CD4-positive, alpha-beta T cell treated with Interferon alpha-2 for 1 hour (primary cell): ENCODE data around the gene UACA.
"Not testable (repeated sequence)": the region's sequence is repeated elsewhere in the genome, so short reads cannot be mapped to it uniquely, and the experiment has no call there.

ENCODE experiments used
- DNase-seq, 2 donors: peaks; one replicate each; pipeline ENCODE4 v3.0.0-alpha.2; 2020 to 2022

Gene UACA

DNA sequence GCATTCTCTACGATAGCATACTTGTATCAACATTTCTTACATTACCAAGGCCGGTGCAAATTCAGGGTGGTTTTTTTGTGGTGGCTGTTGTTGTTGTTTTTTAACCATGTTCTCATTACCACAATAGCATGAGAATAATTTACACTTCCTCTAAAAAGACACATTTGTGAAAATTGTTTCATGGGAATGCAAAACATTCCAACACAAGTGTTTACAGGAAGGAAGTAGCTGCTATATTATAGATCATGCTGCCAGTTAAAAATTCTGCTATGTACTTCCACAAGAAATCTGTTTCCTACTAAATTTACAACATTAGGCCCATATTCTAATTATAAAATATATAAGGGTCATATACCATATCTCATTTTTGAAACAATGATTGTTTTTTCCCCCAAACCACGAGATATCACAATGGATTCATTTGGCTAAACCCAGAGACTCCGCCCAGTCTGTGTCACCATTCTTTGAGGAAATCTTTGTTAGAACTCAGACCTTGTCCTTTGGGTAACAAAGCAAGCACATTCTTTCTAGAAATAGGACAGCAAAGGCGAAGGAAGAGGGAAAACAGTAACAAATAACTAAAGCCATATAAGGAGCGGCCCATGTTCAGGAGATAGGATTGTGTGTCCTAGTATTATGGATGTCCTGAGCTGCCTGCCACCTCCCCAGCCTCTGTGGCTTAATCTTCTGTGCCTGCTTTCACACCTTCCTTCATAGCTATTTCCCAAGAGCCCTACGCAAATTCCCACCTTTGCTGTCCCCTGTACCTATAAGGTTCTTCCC, 60.1 kb downstream of the UACA start:
- DNase-seq: no peak

DNA sequence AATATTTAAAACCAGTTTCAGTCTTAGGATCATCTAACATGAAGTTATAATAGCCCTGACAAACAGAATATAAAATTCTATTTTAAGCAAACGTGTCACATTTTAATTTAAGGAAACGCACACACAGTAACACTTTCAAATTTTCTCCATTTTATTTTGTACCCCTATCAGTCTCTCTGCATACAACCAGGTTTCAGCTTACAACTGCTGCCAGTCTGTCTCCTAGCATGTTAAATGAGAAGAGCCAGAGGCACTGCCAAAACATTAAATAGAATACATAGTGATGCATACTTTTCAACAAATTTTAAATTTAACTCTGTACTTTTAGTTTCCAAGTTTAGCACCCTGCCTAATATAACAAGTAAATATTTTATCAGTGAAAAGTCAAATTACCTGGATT, 60.8 kb downstream of the UACA start:
- no peak for DNase-seq

DNA sequence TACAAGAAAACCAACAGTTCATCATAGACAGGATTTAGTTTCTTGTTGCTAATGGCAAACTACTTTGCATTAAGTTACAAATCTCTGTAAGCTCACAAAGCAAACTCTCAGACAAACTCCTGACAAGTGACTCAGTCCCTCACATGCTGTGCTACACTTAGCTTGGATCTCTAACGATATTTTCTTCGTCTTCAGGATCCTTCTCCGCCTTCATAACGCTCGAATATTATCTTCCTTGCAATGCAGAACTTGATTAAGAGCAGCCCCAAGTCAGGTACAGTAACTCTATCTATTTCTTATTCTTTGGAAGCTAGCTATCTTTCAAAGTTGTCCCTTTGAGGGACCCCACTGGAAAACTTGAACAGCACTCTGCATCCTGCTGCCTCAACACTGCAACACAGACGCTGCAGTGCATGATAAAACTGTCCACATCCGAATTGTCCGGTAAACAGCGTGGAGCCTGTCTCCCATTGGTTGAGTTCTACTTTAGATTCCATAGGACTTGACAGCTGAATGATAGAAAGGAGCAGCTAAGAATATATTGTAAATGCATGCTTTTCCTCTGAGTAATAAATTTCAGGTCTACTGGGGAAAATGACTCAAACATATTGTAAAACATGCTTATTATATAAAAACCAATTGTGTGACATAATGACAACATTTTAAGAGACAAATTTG, 61.3 kb downstream of the UACA start:
- no peak for DNase-seq

DNA sequence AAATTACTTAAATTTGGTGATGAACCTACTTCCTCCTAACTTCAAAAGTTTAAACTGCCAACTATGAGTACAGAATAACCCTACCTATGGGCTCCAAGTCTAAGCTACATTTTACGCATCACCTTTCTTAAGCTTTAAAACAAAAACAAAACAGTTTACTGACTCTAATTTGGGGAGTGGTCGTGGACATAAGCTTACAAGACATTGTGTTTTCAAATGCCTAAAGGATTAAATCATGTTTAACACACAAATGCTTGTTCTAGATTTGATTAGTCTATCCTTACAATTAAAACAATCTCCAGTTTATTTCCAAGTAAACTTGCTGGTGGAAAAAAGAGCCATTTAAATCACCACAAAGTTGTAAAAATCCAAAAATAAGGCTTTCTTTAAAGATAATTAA, 62.2 kb downstream of the UACA start:
- DNase-seq: no peak

DNA sequence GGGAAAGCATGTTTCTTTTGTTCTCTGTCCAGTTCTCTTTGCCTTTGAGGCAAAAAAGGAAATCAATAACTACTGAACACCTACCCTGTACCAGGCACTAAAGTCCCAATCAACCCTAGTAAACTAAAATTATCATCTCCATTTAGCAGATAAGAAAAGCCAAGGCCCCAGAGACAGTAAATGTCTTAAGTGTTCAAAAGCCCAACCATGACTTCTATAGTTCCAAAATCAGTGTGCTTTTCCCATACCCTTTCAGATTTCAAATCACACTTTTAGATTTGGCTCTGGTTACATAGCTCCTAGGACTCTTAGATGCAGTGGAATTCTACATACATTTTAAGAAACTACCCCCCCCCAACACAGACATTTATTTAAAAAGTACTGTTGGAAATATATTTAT, 63.5 kb downstream of the UACA start:
- DNase-seq: no peak

DNA sequence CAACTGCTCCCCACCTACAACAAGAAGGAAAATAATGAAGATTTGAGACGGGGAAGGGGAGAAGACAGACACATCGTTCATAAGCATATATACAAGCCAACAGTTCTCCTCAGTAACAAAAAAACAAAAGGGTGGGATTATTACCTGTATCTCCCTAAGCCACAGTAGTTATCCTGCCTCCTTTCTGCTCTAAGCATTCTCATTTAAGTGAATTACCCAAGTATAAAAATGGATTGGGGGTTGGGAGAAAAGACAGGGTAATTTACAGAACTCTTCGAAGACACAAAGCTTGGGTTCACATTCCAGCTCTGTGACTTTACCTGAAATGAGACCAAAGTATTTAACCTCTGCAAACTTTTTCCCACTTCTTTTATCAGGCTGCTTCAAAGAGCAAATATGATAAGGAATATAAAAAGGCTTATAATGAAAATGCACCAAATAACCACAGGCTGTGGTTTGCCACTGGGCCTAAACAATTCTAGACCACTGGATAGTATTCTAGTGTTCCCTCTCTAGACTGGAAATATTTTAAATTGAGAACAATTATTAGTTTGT, 64.4 kb downstream of the UACA start:
- DNase-seq: no peak

DNA sequence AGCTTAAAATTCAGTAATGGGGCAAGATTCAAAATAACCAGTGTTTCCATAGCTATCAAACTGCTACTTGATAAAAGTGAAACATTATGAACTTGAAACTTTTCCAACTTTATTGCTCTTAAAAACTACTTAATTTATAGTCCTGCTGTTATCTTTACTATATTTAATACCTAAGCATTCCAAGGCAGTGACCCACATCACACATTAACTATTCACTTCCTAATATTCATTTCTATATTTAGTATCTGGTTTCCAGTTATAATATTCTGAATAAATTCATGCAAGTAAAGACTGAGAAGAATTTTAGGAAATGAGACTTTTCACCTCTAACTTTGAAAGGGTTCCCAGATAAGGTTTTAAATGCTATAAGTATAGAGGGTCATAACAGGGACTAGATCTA, 64.9 kb downstream of the UACA start:
- no peak for DNase-seq

DNA sequence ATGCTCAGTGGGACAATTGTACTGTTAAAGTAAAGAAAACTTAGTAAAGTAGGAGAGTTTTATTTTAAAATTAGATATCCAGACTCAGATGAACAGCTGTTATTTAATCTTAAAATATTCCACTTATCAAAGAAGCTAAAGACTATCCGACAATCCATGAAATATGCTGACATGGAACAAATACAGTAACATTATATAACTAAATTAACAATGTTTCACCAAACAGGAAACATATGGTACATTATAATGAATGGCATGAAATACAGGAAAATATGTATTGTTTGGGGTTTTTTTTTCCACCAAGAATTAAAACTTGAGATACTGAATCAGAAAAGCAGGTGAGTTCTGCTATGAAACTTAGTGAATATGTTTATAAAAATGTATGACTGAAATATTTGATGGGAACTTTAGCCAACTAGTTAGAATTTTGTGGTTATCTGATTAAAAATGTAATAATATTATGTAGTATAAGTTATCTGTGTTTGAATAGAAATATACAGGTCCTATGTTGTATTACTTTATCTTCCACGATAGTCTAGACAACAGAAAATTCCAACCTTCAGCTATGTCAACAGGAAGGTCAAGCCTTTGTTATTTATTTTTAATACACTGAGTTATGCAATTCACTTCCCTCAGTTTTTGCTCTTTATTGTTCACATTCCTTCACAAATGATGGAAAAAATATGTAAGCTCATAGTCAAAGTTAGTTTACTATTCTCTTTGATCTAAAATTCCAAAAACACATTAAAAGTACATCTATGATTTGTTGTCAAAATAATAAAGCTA, 72.7 kb downstream of the UACA start:
- DNase-seq: no peak

DNA sequence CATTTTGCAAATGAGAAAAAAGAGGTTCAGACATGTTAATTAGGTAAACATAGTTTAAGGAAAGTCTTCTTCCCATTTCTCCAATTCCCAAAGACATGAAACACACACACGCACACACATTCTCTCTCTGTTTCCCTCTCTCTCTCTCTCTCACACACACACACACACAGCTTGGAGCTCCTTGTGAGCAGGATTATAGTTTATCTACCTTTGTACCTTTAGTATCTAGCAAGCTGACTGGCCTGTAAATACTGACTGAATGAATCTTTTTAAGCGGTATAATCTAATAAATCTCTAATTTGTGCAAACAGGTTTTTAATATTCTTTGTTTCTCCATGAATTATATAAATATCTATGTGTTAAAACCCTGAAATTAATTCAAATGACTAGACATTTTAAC, 73.3 kb downstream of the UACA start:
- DNase-seq: no peak

DNA sequence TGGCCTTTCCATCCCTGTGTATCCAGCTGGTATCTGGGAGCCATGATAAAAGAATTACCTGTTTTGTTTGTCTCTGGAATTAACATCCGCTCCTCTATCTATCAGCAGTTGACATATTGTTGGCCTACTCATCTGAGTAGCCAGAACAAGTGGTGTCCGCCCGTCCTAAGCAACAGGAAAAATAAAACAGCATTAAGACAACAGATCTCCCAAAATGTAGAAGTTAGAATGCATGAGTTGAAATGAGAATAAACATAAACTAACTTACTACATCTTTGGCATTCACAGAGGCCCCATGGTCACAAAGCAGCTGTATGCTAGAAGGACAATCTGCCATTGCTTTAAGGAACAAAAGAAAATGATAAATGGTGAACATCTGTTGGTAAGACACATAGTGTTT, 75.9 kb downstream of the UACA start:
- no peak for DNase-seq

DNA sequence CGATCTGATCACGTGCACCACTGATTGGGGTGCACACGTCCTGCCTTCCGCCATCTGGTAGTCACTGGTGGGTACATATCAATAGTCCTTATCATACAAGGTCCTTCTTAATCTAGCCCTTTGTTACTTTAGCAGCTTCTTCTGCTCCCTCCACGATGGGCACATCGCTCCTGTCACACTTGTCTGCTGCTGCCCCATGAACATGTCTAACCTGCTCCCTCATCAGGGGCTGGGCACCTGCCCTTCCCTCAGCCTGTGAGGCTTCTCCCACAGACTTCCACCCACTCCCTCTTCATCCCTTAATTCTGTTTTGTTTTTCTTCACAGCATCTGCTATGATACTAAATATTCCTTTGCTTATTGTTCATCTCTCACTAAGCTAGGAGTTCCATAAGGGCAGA, 82.5 kb downstream of the UACA start:
- DNase-seq: no peak

DNA sequence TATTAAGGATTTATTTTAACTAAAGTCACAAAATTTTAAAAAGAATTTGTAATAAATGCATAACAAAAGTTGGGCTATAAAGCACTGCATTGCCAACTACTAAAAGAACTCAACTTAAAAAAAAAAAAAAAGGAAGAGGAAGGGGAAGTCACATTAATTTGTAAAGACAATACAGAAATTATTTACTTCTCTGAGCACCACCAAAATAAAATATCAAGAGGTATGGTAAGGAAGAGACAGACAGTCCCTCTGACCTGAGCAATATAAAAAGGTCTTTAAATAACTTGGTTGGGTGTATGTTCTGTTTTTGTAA, 83.5 kb downstream of the UACA start:
- no peak for DNase-seq

DNA sequence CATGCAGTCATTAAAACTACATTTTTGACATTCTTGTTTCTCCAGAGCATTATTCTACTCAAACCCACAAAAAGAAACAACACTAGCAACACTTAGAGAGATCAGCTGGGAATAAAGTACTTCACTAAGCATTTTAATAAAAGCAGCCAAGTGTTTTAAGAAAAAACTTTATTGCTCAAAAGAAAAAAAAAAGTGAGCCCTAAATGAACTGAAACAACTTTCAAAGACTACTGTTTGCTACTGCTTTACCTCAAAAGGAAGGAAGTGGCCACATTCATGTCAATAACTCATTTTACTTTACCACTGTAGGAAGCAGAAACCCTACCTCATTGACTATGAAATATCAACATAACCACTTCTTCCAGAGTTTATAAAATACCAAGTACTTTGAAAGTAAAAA, 91.3 kb downstream of the UACA start:
- DNase-seq: peak in 1 of 2 donors; percentile 64

DNA sequence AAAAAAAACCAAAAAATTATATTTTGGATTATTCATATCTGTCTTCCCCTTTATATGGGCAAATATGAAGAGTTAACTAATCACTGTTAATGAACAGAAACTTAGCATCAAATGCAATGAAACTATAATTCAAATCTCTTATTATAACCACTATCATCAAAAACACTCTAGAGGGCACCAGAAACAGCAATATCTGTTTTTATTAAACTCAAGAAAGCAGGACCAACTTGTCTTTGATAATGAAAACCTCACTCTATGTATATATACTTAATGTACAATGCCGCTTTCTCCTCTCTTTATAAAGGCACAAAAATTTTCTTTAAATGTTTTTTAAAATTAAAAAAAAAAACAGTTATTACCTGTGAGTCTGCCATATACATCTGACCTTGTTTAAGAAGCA, 92.7 kb downstream of the UACA start:
- DNase-seq: peak in 1 of 2 donors; percentile 28

DNA sequence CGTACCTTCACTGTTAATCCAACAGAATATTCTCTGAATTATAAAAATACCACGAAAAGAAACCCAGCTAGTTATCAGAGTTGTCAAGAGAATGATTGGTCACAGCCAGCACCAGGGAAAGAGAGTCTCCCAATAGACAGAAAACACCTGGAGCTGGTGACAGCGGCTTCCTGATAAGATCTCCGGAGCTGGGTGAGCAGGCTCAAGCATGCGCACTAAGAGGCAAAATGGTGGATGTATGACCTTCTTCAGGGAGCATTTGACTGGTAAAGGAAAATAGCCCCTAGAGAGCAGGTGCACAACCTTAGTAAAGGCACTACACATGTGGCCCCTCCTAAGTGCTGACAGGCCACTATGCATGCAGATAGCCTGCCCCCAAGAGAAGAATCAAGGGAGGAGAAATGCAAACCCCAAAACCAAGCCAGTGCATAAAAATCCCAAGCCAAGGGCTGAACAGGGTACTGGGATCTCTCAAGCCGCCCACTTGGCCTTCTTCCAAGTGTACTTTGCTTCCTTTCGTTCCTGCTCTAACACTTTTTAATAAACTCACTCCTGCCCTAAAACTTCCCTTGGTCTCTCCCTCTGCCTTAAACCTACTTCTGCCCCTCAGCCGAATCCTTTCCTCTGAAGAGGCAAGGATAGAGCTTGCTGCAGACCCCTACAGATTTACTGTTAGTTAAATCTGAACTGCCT, 93.2 kb downstream of the UACA start:
- no peak for DNase-seq

DNA sequence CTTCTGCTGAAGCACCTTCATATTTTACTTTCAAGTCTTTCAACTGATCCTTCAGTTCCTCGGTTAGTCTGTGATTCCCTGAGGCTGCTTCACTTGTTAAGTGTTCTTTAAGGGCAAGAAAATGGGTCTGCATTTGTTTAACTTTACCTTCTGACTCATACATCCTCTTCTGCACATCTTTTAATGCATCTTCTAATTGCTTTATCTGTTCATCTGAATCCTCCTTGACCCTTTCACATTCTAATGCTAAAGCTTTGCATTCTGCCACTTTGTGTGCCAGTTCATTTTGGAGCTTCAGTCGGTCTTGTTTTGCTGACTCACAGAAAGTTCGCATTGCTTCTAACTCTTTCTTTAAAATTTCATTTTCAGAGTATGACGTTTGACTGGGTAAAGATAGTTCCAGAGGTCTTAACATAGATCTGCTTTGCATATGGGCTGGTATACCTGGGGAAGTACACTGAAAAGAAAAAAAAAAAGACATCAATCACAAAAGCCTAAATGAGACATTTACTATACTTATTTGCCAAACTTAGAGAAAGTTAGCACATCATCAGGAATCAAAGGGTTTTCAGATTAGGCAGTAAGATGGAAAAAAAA, 94.3 kb downstream of the UACA start:
- DNase-seq: no peak

DNA sequence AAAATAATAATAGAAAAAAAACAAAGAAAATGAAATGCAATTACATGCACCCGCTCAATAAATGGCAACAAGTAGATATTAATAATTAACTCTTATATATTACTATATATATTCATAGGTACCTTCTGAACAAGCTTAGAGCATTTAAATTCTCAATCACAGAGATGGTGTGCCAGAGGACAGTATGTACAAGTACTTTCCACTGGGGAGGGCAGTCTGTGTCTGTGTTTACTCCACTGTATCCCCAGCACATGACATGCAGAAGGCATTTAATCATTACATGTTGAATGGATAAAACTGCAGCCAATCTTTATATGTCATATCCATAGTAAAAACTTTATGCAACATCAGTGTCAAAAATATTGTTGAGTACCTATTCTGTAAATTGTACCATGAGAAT, 97.8 kb downstream of the UACA start:
- DNase-seq: no peak

DNA sequence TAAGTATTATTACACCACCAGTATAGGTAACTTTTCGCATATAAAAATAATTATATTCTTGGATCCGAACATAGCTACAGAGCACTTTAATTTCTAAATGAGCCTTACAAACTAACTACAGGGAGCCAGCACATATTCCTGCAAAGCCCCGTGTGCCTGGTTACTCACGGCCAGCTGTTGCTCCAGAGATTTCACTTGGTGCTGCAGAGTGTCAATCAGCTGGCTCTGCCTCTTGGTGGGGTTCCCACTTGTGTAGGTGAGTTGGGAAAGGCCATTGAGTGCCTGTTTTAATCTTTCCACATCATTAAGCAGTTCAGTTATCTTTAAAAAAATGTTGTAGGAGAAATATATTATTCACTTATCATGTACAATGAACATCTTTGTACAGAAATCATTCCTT, 98.9 kb downstream of the UACA start:
- DNase-seq: no peak

DNA sequence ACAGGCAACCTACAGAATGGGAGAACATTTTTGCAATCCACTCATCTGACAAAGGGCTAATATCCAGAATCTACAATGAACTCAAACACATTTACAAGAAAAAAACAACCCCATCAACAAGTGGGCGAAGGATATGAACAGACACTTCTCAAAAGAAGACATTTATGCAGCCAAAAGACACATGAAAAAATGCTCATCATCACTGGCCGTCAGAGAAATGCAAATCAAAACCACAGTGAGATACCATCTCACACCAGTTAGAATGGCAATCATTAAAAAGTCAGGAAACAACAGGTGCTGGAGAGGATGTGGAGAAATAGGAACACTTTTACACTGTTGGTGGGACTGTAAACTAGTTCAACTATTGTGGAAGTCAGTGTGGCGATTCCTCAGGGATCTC, 100.3 kb downstream of the UACA start:
- not testable (repeated sequence) for DNase-seq

DNA sequence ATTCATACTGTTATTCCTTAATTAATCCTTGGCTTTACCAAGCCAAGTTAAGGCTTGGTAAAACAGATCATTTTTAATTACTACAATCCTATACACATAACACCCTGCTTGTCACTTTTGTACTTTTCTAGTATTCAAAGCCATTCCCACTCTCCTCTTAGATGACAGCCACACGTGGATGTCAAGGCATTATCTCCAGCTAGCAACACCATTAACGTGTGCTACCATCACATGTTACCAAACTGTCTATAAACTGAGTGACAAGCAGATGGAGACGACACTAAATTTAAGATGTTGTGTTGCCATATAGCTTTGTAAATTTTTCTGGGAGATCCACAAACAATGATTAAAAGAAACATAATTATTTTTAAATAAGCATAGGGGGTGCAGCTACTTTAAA, 103.7 kb downstream of the UACA start:
- DNase-seq: no peak

DNA sequence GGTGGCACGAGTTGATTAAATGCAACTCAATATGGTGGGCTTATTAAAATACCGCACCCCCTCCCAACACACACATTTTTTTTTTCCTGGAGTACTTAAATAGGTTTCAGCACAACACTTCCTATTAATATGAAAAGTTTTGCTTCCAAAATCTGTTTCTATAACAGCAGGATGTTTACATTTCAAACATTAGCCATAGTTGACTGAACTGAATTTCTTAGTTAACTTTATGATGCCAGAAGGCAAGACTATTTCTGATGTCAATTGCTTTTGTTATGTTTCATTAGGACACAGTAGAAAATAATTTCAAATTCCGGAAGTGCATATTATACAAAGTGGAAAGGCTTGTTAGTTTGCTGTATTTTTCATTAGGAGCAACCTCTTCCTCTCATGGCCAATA, 104.7 kb downstream of the UACA start:
- DNase-seq: no peak

DNA sequence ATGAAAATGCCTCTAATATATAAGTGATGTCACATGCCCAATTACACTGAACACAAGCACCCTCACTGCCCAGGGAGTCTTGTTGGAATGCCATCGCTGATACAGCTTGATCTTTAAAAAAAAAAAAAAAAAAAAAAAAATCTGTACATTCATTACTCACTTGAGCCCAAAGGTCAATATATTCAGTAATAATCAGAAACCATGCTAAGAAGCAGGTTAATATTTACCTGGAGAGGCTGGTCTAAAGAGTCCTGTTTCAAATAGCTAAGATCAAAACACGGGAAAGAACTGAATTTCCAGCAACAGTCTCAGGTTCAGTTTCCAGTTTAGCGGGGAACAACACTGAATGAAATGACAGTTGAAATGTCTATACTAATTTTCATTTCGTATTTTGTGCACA, 109.9 kb downstream of the UACA start:
- no peak for DNase-seq

DNA sequence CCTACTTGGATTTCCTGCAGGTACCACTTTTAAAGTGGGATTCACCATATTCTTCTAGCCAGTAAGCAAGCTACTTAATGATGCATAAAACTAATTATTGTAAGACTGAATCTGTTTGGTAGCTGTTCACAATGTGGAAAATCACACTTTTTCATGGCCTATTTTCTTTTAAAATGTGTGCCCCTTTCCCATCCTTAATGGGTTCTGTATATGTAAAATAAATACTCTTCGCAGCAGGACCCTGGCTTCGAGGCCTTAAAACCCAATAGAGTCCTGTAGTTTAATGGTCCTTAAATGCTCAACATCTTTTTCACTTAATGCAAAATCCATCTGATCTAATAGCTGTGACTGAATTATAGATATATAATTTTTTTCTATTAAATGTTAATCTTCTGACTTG, 111.0 kb downstream of the UACA start:
- DNase-seq: no peak
